Motor neuron (in vitro differentiated cells): ENCODE data around the gene SNCAIP. TPM values are rescaled to one million over a fixed set of nuclear protein-coding genes. Genes with fewer than 3 reads are reported as not detected.
A peak's percentile ranks its signal among the peaks of the same experiment; 100 is the strongest.

Experiments
- ATAC-seq, 8 experiments: fragments of 200-7000 bp; cut with Tn5 transposase; replicated peaks in 6 of 8; 2 replicates each; pipeline ENCODE4 v1.8.0; 2021; ENCODE audit warnings: mild to moderate bottlenecking in 8 of 8, moderate library complexity in 8 of 8
- H3K27ac ChIP-seq, 2 donors: fragments of 250-450 bp; sonication (Bioruptor Pico); 2 replicates each; pipeline ENCODE4 v1.9.0; 2021; ENCODE audit warnings: antibody characterized with exemption in 2 of 2, mild to moderate bottlenecking in 2 of 2, moderate library complexity in 1 of 2
- H3K4me1 ChIP-seq, 2 donors: fragments of 250-450 bp; sonication (Bioruptor Pico); replicated peaks in 1 of 2; 2 replicates each; pipeline ENCODE4 v1.6.1; 2021; ENCODE audit warnings: antibody characterized with exemption in 2 of 2, mild to moderate bottlenecking in 2 of 2, moderate library complexity in 1 of 2
- H3K4me3 ChIP-seq, 5 donors: fragments of 250-450 bp; sonication (Bioruptor Pico); 2 replicates each; pipeline ENCODE4 v1.9.0; 2021; ENCODE audit warnings: antibody characterized with exemption in 5 of 5, mild to moderate bottlenecking in 5 of 5, moderate library complexity in 4 of 5
- WGBS, 10 experiments: fragments of 450-650 bp; shearing (Covaris generic); methylation state at CpG; one replicate each; pipeline ENCODE4 v1.0.0; 2022; 5-methylcytosine and 5-hydroxymethylcytosine counted together
- in situ Hi-C, 9 experiments: fragments of 400-800 bp; cut with MboI; loops; one replicate each; pipeline ENCODE4 v1.15.0; 2021; ENCODE audit warnings: low sequenced_read_pairs in 9 of 9, low pct_unique_long_range_greater_than_20kb in 2 of 9; ENCODE audit not compliant: unreplicated experiment in 9 of 9
- total RNA-seq, 8 experiments: library from RNA; unstranded; fragments of 300-600 nt; gene quantifications; 2 replicates each; pipeline versions ENCODE4 v1.2.3 to v1.2.4, GENCODE V29; 2022

The SNCAIP gene
- total RNA-seq, 8 experiments from 2014 or later, result 1.6 to 42.3 (median 17.8) TPM

DNA sequence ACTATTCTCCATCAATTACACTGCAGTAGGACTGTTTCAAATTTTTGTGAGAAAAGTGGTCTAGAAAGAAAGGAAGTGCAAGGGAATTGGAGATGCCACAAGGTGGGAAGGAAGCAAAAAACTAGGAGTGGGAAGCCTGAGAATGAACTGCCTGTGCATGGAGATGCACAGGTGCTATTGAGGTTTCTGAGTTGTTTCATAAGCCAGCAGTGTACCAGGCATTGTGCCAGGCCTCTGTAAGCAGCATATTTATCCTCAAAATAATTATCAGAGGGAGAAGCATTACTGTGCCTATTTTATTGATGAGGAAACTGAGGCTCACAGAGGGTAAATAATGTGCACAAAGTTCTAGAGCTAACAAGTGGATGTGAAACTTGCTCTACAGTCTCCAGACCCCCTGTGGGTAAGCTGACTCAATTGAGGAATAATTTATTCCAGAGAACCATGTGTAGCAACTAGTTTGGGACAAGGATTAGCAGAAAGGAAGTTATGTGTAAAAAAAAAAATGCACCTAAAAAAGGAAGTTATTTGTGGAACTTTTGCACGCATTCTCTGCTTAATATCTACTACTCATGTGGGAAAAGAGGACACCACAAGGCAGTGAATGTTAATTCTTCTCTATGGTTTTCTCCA lies 96.7 kb downstream of the SNCAIP start:
- 73 to 100% (median 92%) methylated on average over 1 of the region's 1 CpG; no CpG with 5 or more reads in 4 of the 10 experiments for WGBS, 10 experiments
- Histone ChIP-seq H3K4me1 (peaks cover 2 to 7% of the 10 kb centered on the region in 2 donors), H3K27ac (no peak overlapping the region), H3K4me3 (no peak overlapping the region)
- in situ Hi-C loops, result loop anchor here in 7 of 9 experiments (25.0 kb wide), 1 partner anchor 221 kb away; no protein-coding TSS in a partner anchor
- ATAC-seq, result no peak

DNA sequence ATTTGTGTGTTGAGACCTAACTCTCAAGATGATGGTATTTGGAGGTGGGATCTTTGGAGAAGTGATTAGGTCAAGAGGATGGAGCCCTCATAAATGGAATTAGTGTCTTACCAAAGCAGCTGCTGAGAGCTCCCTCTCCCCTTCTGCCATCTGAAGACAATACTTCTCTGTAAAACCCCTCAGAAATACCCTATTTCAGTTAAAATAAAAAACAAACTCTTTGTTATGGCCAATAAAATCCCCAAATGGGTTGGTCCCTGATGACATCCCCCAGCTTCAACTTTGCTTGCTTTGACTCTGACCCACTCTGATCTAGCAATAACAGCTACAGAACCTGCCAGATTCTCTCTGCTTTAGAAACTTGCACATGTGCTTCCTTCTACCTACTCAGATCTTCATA lies 100.9 kb downstream of the SNCAIP start:
- ATAC-seq, result no peak
- H3K27ac ChIP-seq, result no peak overlapping the region
- H3K4me1 ChIP-seq, result peaks cover 4% of the 10 kb centered on the region in 2 donors
- no peak overlapping the region for H3K4me3 ChIP-seq
- in situ Hi-C loops, result loop anchor here in 8 of 9 experiments (10.0 to 25.0 kb wide), 2 partner anchors 218 to 226 kb away; no protein-coding TSS in a partner anchor

DNA sequence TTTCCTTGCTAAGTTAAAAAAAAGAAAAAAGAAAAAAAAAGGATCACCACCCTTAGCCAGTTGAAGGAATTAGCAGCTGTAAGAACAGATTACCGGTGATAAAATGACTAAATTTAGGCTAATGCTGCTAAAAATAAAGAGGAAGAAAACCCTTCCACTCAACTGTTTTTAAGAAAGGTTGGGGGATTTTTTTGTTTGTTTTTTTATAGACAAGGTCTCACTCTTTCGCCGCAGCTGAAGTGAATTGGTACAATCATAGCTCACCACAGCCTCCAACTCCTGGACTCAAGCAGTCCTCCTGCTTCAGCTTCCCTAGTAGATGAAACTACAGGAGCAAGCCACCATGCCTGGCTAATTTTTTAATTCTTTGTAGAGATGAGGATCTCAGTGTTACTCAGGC lies 101.7 kb downstream of the SNCAIP start:
- in situ Hi-C loops, result loop anchor here in 8 of 9 experiments (10.0 to 25.0 kb wide), 2 partner anchors 219 to 226 kb away; no protein-coding TSS in a partner anchor
- no peak overlapping the region for H3K27ac ChIP-seq
- H3K4me1 ChIP-seq, result peaks cover 4% of the 10 kb centered on the region in 2 donors
- WGBS, 10 experiments, result 76 to 100% (median 100%) methylated on average over 1 to 3 of the region's 3 CpGs; no CpG with 5 or more reads in 1 of the 10 experiments
- no peak for ATAC-seq
- no peak overlapping the region for H3K4me3 ChIP-seq

DNA sequence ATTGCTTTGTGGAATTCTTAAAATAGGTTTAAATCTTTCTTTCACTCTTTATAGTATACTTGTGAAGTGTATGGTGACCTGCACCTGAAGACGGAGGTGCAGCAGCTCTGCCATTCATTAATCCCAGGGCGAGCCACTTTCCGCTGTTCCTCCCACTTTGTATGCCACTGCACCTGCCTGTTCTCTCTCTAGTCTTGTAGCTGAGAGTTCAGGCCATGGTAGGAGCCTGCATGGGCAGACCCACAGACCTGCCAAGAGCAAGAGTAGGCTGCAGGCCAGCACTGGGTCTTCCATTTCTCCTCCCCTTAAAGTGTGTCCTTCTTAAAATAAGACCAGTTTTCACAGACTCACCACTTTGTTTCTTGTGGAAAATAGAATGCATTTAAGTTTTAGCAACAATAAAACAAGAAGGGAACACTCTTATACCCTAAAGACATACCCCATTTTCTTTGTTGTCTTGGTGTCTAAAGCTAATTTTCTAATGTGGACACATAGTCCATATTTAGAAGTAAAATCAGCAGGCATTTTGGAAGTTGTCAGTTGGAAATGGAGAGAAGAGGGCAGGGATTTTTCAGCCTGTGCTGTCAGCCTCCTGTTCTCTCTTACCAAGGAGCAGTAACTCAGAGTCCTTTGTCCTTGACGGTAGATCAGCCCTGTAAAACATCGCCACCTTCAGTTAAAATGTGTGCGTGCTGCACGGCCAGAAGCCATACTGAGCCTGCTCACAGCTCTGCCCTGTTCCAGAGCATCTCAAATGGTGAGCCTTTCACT lies 103.2 kb downstream of the SNCAIP start:
- peak; percentile 96 to 100 (median 100) for ATAC-seq
- 0 to 87% (median 41%) methylated on average over 1 to 7 of the region's 7 CpGs for WGBS, 10 experiments
- peaks cover 7 to 9% of the 10 kb centered on the region in 2 donors for H3K4me1 ChIP-seq
- in situ Hi-C loops, result loop anchor here (5.0 to 25.0 kb wide), 3 partner anchors 220 to 228 kb away; no protein-coding TSS in a partner anchor
- no peak overlapping the region for H3K4me3 ChIP-seq
- no peak overlapping the region for H3K27ac ChIP-seq

DNA sequence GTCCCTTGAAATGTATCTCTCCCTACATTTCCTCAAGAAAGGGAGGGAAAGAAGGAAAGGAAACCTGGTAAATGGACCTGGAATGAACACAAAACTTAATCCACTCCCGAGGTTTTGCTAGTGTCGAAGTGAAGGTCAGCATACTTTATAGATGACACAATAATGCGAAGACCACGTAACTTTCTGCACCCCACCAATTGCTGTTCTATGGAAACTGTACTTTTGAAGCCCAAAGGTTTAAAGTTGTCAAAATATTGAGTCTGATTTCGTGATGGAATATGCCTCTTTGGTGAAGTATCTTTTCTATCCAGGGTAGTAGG lies 103.7 kb downstream of the SNCAIP start:
- H3K27ac ChIP-seq, result no peak overlapping the region
- H3K4me1 ChIP-seq, result peaks cover 7 to 9% of the 10 kb centered on the region in 2 donors
- 48 to 100% (median 78%) methylated on average over 1 to 5 of the region's 5 CpGs; no CpG with 5 or more reads in 1 of the 10 experiments for WGBS, 10 experiments
- H3K4me3 ChIP-seq, result no peak overlapping the region
- in situ Hi-C loops, result loop anchor here (5.0 to 25.0 kb wide), 3 partner anchors 221 to 228 kb away; no protein-coding TSS in a partner anchor
- no peak for ATAC-seq

DNA sequence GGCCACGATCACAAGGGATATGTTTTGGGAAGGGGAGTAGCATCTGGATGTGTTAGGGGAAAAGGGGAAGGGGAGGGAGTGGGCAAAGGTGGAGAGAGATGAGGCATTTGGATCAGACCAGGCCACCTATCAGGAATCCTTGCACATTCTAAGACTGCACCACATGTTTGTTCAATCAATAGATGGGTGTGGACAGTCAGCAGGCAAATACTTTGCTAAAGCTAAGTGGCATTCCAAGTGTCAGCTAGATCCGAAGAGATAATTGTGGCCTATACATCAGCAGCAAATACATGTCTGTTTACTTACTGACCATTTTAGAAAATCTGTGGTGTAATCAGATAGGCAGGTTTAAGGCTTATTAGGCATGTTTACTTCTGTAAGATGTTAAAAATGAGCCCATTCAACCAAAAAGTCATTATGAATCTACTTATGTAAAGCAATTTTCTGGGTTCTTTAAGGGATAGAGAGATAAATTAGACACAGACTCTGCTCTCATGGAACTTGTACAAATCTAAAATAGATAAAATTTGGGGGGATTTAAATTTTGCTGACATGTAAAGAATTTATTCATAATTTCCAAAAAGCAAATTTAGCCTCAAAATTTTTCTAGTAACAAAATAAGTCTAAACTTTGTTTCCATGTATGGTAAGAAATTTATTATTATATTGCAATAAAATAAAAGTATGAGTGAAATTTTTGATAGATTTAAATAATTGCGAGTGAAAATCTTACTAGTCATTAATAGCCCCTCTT lies 107.3 kb downstream of the SNCAIP start:
- peak in 4 of 8 experiments; percentile 14 to 34 (median 21) for ATAC-seq
- no peak overlapping the region for H3K27ac ChIP-seq
- no peak overlapping the region for H3K4me3 ChIP-seq
- in situ Hi-C loops, result loop anchor here (5.0 to 25.0 kb wide), 3 partner anchors 225 to 232 kb away; no protein-coding TSS in a partner anchor
- H3K4me1 ChIP-seq, result peaks cover 12 to 17% of the 10 kb centered on the region in 2 donors
- WGBS, 10 experiments, result 25 to 100% (median 90%) methylated on average over 1 to 3 of the region's 3 CpGs; no CpG with 5 or more reads in 1 of the 10 experiments

DNA sequence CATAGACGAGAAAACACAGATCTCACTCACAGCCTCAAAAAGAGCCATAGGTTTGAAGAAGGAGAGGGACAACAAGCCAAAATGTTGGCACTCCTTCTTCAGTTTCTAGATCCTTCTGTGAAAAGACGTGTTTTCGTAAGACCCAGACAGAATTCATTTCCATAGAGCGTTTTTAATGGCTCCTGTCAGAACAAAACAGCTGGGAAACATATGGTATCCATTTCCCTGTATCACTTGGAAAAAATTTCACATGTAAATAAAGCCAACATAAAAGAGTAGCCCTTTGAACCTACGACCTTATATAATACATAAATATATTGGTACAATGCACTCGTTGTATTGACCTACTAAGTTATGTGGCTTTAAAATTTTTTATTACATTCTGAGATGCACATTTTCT lies 108.1 kb downstream of the SNCAIP start:
- ATAC-seq, result peak in 2 of 8 experiments; percentile 9 to 36
- peaks cover 11 to 22% of the 10 kb centered on the region in 2 donors for H3K4me1 ChIP-seq
- 0 to 76% (median 28%) methylated on average over 2 to 6 of the region's 6 CpGs; no CpG with 5 or more reads in 3 of the 10 experiments for WGBS, 10 experiments
- in situ Hi-C loops, result loop anchor here in 7 of 9 experiments (25.0 kb wide), 1 partner anchor 233 kb away; no protein-coding TSS in a partner anchor
- H3K27ac ChIP-seq, result no peak overlapping the region
- no peak overlapping the region for H3K4me3 ChIP-seq

DNA sequence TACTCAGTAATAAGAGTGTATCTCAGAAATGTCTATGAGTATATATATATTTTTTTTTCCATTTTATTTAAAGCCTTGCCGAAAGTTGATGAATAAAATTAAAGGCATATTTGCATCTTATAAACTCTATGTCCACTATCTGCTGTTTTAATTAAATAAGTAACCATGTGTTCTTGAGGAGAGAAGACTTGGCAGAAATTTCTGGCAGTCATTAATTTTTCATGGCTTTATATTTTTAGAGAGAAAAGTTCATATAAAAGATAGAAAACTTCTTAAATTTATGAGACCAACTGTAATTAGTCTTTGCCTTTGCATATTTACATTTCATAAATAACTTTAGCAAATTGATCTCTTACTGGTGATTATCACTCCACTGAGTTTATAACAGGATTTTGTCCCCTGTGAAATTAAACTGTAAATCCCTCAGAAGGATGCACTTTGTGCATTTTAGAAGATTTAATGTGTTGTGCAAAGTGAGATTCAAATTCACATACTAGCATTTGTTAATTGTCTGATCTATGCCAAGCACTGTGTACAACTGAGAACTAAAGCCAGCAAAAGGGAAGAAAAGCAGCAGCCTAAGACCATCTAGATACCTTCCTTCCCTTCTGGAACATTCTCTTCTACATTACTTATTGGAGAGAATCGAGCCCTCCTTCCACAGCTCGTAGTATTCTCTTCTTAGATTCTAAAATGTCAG lies 108.7 kb downstream of the SNCAIP start:
- Histone ChIP-seq H3K4me3 (no peak overlapping the region), H3K27ac (no peak overlapping the region), H3K4me1 (peaks cover 8 to 19% of the 10 kb centered on the region in 2 donors)
- in situ Hi-C loops, result loop anchor here in 7 of 9 experiments (25.0 kb wide), 1 partner anchor 233 kb away; no protein-coding TSS in a partner anchor
- peak in 3 of 8 experiments; percentile 28 to 68 (median 47) for ATAC-seq
- WGBS, 10 experiments, result 10 to 100% (median 97%) methylated on average over 1 to 3 of the region's 3 CpGs

DNA sequence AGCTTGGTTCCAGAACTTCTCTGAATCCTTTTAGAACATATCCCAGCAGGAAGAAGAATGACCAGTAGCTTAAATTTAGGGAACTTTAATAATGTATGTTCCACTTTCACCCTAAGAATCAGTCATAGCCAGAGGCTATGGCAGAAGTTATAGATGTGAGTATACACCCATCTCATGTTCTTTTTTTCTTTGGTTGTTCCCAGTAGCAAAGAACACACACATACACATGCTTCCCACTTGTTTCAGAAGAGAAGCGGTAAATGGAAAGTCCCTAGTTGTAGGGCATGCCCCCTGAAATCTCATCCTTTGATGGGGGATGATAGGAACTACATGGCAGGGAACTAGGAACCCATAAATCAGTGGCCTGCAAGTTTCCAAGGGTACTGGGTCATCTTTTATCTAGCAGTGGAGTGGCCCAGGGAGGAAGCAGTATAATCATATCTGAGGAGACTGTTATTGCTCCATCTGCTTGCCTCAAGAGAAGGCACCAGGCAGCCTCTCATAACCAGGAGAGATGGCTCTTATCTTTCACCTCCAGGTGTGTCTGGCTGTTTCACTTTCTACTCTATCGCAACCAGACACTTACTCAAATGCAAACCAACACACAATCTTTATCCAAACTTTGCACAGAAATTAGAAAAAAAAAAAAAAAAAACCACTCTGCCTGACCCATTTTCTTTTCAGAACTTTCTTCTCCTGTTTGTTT lies 109.5 kb downstream of the SNCAIP start:
- 83 to 100% (median 96%) methylated on average over 1 to 2 of the region's 2 CpGs; no CpG with 5 or more reads in 4 of the 10 experiments for WGBS, 10 experiments
- in situ Hi-C loops, result loop anchor here in 7 of 9 experiments (25.0 kb wide), 1 partner anchor 234 kb away; no protein-coding TSS in a partner anchor
- H3K4me1 ChIP-seq, result peaks cover 8 to 19% of the 10 kb centered on the region in 2 donors
- no peak overlapping the region for H3K4me3 ChIP-seq
- no peak overlapping the region for H3K27ac ChIP-seq
- ATAC-seq, result peak in 3 of 8 experiments; percentile 37 to 57 (median 40)

DNA sequence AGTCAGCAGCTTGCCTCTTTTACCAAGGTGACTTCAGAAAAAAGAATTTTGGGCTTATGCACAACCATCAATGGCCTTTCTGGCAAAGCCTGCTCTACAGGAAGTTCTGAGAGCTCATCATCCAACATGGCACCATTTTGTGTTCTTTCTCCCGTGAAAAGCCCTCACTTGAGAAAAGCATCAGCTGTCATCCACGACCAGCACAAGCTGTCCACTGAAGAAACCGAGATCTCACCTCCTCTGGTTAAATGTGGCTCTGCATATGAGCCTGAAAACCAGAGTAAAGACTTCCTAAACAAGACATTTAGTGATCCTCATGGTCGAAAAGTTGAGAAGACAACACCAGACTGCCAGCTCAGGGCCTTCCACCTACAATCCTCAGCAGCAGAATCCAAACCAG lies 111.2 kb downstream of the SNCAIP start:
- Histone ChIP-seq H3K4me3 (no peak overlapping the region), H3K27ac (no peak overlapping the region), H3K4me1 (peaks cover 8 to 19% of the 10 kb centered on the region in 2 donors)
- WGBS, 10 experiments, result 17 to 90% (median 80%) methylated on average over 1 to 4 of the region's 4 CpGs; no CpG with 5 or more reads in 2 of the 10 experiments
- ATAC-seq, result no peak
- in situ Hi-C loops, result loop anchor here in 7 of 9 experiments (25.0 kb wide), 1 partner anchor 236 kb away; no protein-coding TSS in a partner anchor

DNA sequence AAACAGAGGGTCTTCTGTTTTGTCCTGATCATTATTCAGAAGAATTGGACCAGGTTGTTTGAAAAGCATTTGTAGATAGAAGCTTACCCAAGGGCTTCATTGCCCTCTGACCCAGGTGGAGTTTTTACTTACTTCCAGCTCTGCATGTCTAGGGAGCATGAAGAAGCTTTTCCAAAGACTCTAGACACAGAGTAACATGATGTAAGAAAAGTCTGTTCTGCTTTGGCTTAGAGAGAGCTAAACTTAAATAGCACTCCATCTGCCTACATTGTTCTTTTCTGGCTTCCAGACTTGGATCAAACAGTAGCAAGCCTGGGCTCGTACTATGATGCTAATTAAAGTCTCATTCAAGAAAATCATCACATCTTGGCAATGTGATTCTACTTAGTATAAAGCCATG lies 112.1 kb downstream of the SNCAIP start:
- H3K4me3 ChIP-seq, result no peak overlapping the region
- peak in 5 of 8 experiments; percentile 65 to 84 (median 79) for ATAC-seq
- H3K4me1 ChIP-seq, result peaks cover 5 to 19% of the 10 kb centered on the region in 2 donors
- 20 to 75% (median 29%) methylated on average over 1 of the region's 1 CpG; no CpG with 5 or more reads in 7 of the 10 experiments for WGBS, 10 experiments
- H3K27ac ChIP-seq, result peak overlapping the region in 1 of 2 donors; percentile 59
- in situ Hi-C loops, result loop anchor here in 7 of 9 experiments (25.0 kb wide), 1 partner anchor 237 kb away; no protein-coding TSS in a partner anchor
